BJ (cell line): ENCODE data around the gene PRKAR2B. TPM values are rescaled to one million over a fixed set of nuclear protein-coding genes. Genes with fewer than 3 reads are reported as not detected.

Experiments used
- CTCF ChIA-PET: fragments of 350-600 bp; formaldehyde crosslinking; extraction: SDS; loops from one replicate; lab custom pipeline; 2021; ENCODE audit warnings: antibody characterized with exemption, inconsistent platforms; lab: Yijun Ruan, JAX
- POLR2A ChIA-PET: fragments of 300-600 bp; sonication (Branson Sonifier 250); formaldehyde crosslinking; extraction: SDS; loops from one replicate; lab custom pipeline; 2021; ENCODE audit warnings: antibody characterized with exemption; lab: Charles Lee
- DNase-seq: peaks from one replicate; pipeline ENCODE4 v3.0.0-alpha.2; 2011; ENCODE audit warnings: low read depth
- H3K27me3 ChIP-seq: 2 replicates; pipeline ENCODE4 v1.6.0; 2011; ENCODE audit warnings: low read length; ENCODE audit not compliant: control insufficient read depth, insufficient read depth
- H3K36me3 ChIP-seq: 2 replicates; pipeline ENCODE4 v1.5.1; 2011; ENCODE audit warnings: low read length; ENCODE audit not compliant: control insufficient read depth, insufficient read depth
- H3K4me3 ChIP-seq: 2 replicates; pipeline ENCODE4 v1.5.1; 2011; ENCODE audit warnings: low read depth, mild to moderate bottlenecking, control low read depth, low read length
- polyA plus RNA-seq: library from polyadenylated mRNA; depleted of rRNA; stranded (reverse); fragments of >200 nt; gene quantifications from 2 replicates; pipeline ENCODE4 v1.2.3, GENCODE V29; 2011
- TF ChIP-seq, protein P1 (sequence below): IDR thresholded peaks from 2 replicates; pipeline ENCODE4 v1.5.1; 2011; ENCODE audit warnings: low read depth, mild to moderate bottlenecking, control low read depth, inconsistent platforms, low read length, moderate library complexity; ENCODE audit not compliant: insufficient read depth

PRKAR2B gene
- polyA plus RNA-seq, 1 experiment: 2.6 TPM

DNA sequence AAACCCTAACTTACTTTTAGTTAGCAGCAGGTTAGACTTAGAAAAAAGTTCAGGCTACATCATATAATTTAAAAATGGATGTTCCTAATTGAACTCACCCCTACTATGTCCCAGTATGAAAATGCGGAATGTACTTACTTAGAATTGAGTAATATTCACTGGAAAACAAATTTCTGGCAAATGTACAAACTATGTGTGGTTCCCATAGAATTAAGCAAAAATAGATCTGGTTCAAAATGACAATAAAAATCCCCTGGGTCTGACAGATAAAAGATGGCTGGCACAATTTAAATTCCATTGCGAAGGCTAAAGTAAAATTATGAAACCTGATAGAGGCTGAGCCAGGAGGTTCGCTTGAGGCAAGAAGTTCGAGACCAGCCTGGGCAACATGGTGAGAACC, 42.4 kb upstream of the PRKAR2B start:
- ChIA-PET CTCF (no interaction called here), POLR2A (no interaction called here)
- no peak for DNase-seq
- TF ChIP-seq, protein P1, sequence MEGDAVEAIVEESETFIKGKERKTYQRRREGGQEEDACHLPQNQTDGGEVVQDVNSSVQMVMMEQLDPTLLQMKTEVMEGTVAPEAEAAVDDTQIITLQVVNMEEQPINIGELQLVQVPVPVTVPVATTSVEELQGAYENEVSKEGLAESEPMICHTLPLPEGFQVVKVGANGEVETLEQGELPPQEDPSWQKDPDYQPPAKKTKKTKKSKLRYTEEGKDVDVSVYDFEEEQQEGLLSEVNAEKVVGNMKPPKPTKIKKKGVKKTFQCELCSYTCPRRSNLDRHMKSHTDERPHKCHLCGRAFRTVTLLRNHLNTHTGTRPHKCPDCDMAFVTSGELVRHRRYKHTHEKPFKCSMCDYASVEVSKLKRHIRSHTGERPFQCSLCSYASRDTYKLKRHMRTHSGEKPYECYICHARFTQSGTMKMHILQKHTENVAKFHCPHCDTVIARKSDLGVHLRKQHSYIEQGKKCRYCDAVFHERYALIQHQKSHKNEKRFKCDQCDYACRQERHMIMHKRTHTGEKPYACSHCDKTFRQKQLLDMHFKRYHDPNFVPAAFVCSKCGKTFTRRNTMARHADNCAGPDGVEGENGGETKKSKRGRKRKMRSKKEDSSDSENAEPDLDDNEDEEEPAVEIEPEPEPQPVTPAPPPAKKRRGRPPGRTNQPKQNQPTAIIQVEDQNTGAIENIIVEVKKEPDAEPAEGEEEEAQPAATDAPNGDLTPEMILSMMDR: no peak
- Histone ChIP-seq H3K4me3 (no peak overlapping the region), H3K27me3 (no peaks in the 10 kb centered on the region), H3K36me3 (no peaks in the 10 kb centered on the region)

DNA sequence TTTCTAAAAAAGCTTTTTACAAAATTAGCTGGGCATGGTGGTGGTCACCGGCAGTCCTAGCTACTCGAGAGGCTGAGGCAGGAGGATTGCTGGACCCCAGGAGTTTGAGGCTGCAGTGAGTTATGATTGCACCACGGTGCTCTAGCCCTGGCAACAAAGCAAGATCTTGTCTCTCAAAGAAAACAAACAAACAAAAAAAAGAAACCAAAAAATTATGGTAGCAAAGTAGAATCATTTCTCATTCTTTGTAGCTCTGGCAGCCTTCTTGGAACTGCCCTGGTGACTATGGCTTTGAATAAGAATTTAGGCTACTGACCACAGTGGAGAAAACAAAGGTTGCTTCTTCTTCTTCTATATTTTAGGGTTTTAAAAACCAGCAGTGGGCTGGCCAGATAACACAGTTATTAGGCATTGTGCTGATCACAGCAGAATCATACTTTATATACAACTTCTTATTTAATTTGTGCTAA, 41.9 kb upstream of the PRKAR2B start:
- TF ChIP-seq, protein P1: no peak
- H3K36me3 ChIP-seq: no peaks in the 10 kb centered on the region
- POLR2A ChIA-PET: no interaction called here

DNA sequence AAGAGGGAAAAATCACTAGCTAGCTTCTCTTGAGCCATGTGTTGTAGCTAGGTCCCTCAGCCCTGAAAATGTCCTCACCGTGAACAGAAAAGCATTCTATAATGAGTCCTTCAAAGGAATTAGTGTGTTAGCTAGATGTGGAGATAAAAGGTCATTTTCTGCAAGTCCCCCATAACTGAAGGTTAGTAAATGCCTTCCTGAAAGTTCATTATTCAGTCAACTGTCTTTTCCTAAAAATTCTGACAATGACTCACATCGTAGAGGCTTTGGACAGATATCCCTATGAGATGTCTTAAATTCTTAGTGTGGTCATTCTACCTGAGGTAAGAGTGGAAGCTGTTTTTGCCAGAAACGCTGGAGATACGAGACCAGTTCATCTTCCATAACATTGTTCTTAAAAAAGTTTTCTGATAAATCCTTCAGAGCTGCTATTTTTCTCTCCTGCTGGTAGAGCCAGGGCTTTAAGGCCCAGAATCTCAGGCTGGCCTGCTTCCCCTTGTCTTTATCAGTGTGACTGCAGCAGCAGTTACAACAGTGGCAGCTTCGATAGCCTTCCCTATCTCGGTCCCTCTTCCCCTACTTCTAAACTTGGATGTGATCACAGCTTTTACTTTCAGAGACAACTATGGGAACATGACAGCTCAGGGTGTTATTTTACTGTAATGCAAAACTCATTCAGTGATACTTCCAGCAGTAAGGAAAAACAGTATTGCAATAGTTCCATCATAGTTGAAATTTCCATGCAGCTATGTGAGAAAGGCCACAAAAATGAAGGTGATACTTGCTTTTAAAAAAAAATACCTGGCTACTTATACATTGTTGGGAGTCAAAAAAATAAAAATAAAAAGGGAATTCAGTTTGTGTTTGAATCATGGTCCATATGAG, 37.3 kb upstream of the PRKAR2B start:
- Histone ChIP-seq H3K36me3 (no peaks in the 10 kb centered on the region), H3K27me3 (no peaks in the 10 kb centered on the region), H3K4me3 (no peak overlapping the region)
- TF ChIP-seq, protein P1: no peak
- no peak for DNase-seq
- POLR2A ChIA-PET: no interaction called here
- CTCF ChIA-PET: no interaction called here

More for the DNA sequence above, 41.9 kb upstream of the PRKAR2B start:
- DNase-seq: no peak
- CTCF ChIA-PET: no interaction called here
- Histone ChIP-seq H3K27me3 (no peaks in the 10 kb centered on the region), H3K4me3 (no peak overlapping the region)

DNA sequence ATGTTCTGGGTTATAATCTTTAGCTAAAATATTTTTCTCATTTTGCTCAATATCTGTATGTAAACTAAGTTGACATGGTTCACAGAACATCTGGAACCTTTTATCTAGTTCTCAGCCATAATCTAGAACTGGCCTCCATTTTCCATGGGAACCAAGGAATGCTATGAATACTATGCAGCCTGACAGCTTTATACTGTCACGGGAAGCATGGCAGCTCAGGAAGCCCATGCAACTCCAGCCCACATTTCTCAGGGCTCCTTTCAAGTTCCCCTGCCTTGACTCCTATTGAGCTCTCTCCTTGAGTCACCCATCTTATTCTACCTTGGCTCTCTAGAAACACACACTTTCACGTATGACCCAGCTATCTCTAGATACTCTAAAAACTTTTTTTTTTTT, 36.6 kb upstream of the PRKAR2B start:
- CTCF ChIA-PET: interaction anchor here (1.9 kb wide), 1 partner anchor 12 kb away, joined by 6 read pairs; no protein-coding TSS in a partner anchor
- no peak for DNase-seq

DNA sequence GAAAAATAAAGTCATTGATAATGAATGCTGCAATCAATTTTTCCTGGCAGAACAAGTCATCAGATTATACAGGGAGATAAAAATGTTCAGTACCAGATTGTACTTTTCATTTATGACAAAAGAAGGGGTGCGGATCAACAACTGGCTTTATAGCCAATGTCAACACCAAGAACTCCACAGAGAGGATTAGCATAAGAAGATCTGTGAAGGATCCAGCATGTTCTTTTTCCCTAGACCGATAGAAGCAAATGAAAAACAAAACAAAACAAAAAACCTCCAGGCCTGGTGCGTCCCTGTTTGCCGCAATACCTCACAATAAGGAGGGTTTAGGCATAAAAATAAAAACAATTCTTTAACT, 34.7 kb upstream of the PRKAR2B start:
- TF ChIP-seq, protein P1: no peak
- no peak for DNase-seq
- Histone ChIP-seq H3K36me3 (no peaks in the 10 kb centered on the region), H3K27me3 (no peaks in the 10 kb centered on the region; the same call in 1 of the 2 replicates), H3K4me3 (no peak overlapping the region)
- CTCF ChIA-PET: interaction anchor here (0.5 to 1.9 kb wide), 3 partner anchors 10 to 140 kb away, joined by 3 to 6 read pairs (median 5); no protein-coding TSS in a partner anchor
- POLR2A ChIA-PET: no interaction called here

More for the DNA sequence above, 36.6 kb upstream of the PRKAR2B start:
- TF ChIP-seq, protein P1: no peak
- POLR2A ChIA-PET: no interaction called here
- no peaks in the 10 kb centered on the region; the same call in 1 of the 2 replicates for H3K27me3 ChIP-seq
- no peaks in the 10 kb centered on the region for H3K36me3 ChIP-seq
- H3K4me3 ChIP-seq: no peak overlapping the region
